GM18508 (cell line): Measurements from ENCODE around the gene RSPH6A.

ENCODE experiments used
- ATAC-seq: cut with Tn5 transposase; IDR thresholded peaks from one replicate; pipeline ENCODE4 v1.9.1; 2021; ENCODE audit warnings: moderate number of reproducible peaks; ENCODE audit not compliant: insufficient read depth, unreplicated experiment

Gene RSPH6A

DNA sequence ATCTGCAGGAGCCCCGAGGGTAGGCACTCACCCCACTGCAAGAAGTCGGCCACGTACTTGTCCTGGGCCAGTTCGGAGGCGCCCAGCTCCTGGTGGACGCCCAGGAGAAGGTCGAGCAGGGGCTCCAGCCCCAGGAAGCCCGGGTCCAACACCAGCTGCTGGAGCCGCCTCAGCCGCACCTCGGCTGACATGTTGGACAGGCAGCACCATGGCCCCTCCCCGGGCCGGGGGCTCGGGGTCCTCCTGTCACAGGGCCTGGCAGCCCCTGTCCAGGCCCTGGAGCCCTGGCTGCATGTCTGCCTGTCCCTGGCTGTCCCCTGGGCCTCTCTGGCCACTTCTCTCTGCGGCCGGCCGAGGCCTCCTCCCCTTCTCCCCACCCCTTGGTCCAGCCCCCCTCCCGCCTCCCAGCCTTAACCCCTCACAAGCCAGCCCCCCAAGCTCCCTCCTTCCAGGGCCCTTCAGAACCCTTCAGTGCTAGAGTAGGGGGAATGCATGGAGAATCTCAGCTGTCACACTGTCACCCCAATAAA lies 32.9 kb downstream of the RSPH6A start, which contains the start of gene DMPK:
Gene DMPK, minus strand, starts transcription at position 329 of the 530 bp plus-strand sequence. Its CDS starts 138 bp downstream, at position 191.
- ATAC-seq = no peak

DNA sequence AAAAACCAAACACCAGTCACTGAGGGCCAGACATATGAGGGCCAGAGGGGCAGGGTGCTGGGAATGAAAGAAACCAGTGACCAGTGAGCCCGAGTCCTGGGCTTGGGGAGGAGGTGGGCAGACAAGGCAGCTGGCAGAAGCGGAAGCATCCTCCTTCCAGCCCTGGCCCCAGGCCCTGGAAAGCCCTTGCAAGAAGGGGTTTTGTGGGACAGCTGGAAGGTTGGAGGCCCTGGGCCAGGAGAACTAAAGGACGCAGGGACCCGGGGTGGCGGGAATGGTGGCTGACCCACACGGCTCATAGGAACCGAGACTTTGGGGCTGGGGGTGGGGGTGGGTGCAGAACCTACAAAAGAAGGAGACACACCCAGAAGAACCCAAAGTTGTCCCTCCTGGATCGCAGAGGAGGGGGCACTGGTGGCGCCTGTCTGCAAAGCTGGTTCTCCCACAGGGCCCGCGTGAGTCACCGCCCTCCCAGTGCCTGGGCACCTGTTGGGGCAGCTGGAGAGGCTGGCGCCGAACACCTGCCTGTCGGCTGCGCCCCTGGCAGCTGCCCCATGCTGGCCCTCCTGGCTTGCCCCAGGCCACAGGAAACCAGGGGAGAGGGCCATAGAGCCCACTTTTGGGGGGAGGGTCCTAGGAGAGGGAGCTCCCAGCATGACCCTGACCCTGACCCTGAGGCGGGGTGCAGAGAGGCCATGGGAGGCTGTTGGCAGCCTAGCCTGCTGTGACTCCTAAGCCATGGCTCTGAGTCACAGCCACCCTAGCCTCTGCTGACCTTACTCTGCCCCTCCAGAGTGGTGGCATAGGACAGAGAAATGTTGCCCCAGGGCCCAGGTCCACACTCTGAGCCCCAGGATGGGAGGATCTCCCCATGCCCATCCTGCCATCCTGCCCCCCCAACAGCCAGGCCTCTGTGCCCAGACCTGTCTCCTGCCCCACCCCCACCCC lies 33.6 kb downstream of the RSPH6A start:
- ATAC-seq = no peak

- ATAC-seq = no peak
Measured at GRCh38 chr19:45780448-45781213, 34.5 kb downstream of the RSPH6A start.

GRCh38 chr19:45780146-45780447 lies 35.0 kb downstream of the RSPH6A start:
- ATAC-seq = no peak

GRCh38 chr19:45779231-45780145 lies 35.6 kb downstream of the RSPH6A start:
- ATAC-seq = no peak

DNA sequence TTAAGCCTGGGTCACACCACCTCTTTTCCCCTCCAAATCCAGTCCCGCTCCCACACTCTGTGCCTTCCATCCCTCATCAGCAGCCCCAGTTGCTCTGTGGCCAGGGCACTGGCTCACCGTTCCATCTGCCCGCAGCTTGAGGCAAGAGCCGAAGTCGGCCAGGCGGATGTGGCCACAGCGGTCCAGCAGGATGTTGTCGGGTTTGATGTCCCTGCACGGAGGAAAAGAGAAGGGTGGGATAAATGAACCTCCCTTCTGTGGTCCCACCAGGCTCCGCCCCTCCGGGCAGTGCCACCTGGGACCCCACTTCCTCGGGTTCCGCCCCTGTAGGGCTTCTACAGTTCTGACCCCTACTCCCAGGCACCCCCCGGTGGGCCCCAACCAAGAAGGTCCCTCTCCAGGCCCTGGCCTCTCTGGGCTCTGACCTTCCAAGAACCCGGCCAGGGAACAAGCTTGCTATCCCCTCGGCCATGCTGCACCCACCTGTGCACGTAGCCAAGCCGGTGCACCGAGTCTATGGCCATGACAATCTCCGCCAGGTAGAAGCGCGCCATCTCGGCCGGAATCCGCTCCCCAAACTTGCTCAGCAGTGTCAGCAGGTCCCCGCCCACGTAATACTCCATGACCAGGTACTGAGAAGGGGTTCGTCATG lies 37.0 kb downstream of the RSPH6A start:
- ATAC-seq = no peak

- ATAC-seq = no peak
Measured at GRCh38 chr19:45777395-45777961, 37.6 kb downstream of the RSPH6A start.

- no peak for ATAC-seq
Measured at GRCh38 chr19:45774765-45775164, 40.3 kb downstream of the RSPH6A start.

GRCh38 chr19:45773384-45773783 lies 41.7 kb downstream of the RSPH6A start:
- ATAC-seq = no peak

GRCh38 chr19:45772912-45773311 lies 42.2 kb downstream of the RSPH6A start:
- ATAC-seq = no peak

GRCh38 chr19:45772130-45772840 lies 42.8 kb downstream of the RSPH6A start:
- no peak for ATAC-seq

GRCh38 chr19:45771311-45771933 lies 43.7 kb downstream of the RSPH6A start:
- no peak for ATAC-seq

DNA sequence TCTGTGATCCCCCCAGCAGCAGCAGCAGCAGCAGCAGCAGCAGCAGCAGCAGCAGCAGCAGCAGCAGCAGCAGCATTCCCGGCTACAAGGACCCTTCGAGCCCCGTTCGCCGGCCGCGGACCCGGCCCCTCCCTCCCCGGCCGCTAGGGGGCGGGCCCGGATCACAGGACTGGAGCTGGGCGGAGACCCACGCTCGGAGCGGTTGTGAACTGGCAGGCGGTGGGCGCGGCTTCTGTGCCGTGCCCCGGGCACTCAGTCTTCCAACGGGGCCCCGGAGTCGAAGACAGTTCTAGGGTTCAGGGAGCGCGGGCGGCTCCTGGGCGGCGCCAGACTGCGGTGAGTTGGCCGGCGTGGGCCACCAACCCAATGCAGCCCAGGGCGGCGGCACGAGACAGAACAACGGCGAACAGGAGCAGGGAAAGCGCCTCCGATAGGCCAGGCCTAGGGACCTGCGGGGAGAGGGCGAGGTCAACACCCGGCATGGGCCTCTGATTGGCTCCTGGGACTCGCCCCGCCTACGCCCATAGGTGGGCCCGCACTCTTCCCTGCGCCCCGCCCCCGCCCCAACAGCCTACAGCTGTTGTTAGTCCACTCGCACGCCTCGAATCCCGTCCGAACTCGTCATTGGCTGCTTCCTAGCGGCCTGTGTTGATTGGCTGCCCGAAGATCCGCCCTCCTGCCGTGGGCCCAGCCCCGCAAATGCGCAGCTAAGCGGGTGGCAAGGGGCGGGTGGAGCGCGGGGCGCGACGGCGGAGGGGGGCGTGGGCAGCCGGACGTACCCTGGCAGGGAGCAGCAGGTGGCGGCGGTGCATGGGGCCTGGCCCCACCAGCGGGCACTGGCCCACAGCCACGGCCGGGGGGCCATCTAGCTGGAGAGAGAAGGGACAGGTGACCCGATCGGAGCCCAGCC lies 44.7 kb downstream of the RSPH6A start:
- no peak for ATAC-seq

DNA sequence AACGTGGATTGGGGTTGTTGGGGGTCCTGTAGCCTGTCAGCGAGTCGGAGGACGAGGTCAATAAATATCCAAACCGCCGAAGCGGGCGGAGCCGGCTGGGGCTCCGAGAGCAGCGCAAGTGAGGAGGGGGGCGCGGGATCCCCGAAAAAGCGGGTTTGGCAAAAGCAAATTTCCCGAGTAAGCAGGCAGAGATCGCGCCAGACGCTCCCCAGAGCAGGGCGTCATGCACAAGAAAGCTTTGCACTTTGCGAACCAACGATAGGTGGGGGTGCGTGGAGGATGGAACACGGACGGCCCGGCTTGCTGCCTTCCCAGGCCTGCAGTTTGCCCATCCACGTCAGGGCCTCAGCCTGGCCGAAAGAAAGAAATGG lies 45.3 kb downstream of the RSPH6A start:
- ATAC-seq = no peak

- peak; percentile 37 for ATAC-seq
Measured at GRCh38 chr19:45768984-45769782, 45.9 kb downstream of the RSPH6A start, which contains the start of gene SIX5. SIX5 (minus strand) TSS chr19:45769252; CDS start chr19:45768844, 408 bp downstream.

- ATAC-seq = no peak
Measured at GRCh38 chr19:45768655-45768983, 46.5 kb downstream of the RSPH6A start.
